ENCODE measurements around the gene DYNC1I2.

The DYNC1I2 gene

DNA sequence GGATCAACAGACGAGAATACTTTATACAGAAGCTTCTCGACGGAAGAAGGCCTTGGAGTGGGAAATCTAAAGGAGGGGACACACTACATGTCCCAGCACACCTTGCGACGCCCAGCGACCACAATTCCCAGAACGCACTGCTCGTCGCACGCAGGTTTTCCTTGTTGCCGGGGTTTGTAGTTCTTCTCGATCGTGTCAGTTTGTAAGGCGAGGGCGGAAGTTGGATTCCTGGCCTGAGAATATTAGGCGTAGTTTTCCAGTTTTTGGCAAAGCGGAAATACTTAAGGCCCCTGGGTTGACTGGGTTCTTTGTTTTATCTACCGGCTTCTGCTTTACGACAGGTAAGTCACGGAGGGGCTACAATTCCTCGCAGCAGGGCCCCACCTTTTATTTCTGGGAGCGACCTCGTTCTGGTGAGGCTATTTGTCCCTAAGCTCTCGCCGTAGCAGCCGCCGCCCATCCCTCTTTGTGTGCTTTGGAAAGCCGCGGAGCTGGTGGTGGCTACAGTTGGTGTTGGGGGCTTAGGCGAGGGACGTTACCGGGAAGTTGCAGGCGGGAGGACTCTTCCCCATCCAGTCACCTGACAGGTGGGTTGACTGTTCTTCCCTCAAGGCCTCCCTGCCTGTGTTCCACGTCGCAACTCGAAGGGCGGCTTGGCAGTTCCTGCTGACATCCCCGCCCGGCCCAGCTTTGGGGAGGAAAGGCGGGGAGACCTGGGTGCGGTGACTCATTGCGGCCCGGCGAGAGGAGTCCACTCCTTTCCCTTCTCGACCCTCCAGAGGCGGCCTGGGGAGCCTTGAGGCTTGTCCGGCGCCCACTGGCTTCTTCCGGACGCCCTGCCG is at the start of gene DYNC1I2:
DYNC1I2 (plus strand) TSS at position 183 of the 842 bp plus-strand sequence. CDS start 2,687 bp downstream, outside the sequence.
- DNase-seq (ENCODE audit: low spot score): peak; percentile 84

DNA sequence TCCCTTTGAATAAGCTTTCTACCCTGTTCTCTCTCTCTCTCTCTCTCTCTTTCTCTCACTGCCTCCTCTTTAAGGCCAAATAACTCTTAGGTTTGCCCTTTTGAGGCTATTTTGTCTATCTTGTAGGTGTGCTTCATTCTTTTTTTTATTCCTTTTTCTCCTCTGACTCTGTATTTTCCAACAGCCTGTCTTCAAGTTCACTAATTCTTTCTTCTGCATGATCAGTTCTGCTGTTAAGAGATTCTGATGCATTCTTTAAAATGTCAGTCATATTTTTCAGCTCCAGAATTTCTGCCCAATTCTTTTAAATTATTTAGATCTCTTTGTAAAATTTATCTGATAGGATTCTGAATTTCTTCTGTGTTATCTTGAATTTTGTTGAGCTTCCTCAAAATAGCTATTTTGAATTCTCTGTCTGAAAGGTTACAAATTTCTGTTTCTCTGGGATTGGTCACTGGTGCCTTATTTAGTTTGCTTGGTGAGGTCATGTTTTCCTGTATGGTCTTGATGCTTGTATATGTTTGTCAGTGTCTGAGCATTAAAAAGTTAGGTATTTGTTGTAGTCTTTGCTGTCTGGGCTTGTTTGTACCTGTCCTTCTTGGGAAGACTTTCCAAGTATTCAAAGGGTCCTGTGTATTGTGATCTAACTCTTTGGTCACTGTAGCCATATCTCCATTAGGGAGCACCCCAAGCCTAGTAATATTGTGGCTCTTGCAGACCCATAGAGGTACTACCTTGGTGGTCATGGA is 35.4 kb upstream of the DYNC1I2 start:
- no peak for DNase-seq (ENCODE audit: low spot score)

DNA sequence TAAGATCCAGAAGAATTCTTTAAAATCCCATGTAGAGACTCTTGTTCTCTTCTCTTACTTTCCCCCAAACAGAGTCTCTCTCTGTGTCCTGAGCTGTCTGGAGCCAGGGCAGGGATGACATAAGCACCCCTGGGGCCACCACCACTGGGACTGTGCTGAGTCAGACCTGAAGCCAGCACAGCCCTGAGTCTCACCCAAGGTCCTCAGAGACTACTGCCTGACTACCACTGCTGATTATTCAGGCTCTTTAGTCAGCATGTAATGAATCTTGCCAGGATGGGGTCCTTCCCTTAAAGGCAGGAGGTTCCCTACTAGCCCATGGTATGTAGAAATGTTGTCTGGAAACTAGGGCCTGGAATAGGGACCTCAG is 34.9 kb upstream of the DYNC1I2 start:
- DNase-seq (ENCODE audit: low spot score): no peak

DNA sequence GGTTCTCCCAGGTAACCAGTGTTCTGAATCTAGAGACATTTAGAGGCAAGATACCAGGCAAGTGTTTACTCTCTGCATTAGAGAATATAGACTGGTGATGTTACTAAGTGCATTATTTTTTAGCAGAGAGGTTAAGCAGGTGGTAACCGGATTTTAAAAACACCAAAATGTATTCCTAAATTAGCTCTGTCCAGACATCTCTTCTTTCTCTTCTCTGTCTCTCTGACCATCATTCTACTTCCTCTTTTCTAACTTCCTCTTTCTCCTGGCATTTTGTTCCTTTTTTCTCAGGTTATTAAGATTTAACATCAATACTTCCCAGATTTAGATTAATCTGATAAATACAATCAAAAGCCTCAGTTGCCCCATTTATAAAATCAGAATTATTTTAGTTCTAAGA is 31.7 kb upstream of the DYNC1I2 start:
- DNase-seq (ENCODE audit: low spot score): no peak

DNA sequence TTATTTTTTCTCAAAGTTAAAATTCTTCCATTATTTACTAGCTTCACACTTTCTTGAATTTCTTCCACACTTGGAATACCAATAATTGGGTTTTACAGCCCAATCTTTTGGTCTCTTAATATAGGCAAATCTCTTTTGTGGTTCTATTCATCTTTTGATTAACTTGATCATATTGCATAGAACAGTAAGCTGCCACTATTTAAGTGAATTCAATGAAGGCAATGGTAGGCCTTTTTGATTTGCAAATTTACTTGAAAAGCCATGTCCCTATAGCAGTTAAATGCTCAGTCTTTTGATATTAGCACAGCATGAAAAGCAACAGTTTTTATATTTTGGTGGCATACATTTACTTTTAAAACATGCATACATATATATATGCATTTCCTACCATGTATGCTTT is 20.2 kb upstream of the DYNC1I2 start:
- DNase-seq (ENCODE audit: low spot score): no peak

DNA sequence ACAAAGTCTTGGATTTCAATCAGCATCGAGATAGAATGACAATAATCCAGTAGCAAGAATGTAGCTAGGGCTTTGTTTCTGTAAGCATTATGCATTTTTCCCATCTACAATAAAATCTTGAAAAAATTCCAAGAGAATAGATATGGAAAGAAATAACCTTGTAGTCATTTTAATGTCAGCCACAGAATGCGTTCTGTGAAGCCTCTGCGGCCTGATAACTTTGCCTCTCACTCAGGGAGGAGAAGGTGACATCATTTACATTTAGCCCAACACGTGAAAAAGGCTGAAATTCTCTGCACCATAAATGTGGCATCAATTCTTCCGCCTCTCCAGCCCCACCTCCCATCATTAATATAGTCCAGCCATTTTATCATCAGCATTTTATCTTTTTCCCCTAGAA is 19.1 kb upstream of the DYNC1I2 start:
- no peak for DNase-seq (ENCODE audit: low spot score)

DNA sequence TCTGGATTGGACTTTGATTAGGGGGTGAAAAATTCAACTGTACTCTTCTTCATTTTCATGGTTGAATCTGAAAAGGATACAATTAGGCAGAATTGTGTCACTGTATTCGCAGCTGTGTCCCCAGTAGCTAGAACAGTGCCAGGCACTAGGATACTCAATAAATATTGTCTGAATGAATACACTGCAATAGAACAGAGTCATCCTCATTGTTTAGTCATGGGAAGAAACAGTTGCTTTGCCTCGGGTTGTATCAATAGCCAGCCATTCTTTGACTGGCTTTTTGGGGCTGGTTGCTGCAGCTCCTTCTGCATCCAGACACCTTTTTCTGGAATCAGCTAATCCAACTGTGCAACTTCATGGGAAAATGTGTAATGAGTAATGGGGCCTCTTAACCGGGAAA is 18.1 kb upstream of the DYNC1I2 start:
- DNase-seq (ENCODE audit: low spot score): no peak

DNA sequence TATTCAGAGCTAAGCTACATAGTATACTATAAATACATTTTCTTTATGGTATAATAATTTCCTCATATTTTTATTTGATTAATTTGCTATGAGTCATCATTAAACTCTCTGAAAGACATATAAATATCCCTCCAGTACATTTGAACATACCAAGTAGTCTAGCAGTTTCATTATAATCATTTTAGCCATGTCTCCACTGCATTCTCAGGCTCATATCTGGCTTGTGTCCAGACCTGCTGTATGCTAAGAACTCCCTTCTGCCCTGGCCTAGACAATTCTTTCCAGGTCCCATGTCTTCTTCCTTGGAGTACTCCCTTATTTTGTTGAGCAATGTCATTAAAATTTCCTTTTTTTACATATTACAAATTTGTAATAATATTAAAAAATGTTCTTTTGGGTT is 16.6 kb upstream of the DYNC1I2 start:
- DNase-seq (ENCODE audit: low spot score): no peak

DNA sequence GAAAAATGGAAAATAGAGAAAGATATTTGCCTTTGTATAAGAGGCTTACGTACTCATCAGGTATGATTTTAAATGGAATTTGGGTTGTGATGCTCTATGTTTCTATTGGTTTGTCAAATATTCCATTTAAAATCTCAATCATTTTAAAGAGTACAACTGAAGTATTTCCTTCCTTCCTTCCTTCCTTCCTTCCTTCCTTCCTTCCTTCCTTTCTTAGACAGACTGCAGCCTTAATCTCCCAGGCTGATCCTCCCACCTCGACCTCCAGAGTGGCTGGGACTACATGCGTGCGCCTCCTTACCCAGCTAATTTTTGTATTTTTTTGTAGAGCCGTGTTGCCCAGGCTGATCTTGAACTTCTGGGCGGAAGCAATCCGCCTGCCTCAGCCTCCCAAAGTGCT is 15.4 kb upstream of the DYNC1I2 start:
- no peak for DNase-seq (ENCODE audit: low spot score)

DNA sequence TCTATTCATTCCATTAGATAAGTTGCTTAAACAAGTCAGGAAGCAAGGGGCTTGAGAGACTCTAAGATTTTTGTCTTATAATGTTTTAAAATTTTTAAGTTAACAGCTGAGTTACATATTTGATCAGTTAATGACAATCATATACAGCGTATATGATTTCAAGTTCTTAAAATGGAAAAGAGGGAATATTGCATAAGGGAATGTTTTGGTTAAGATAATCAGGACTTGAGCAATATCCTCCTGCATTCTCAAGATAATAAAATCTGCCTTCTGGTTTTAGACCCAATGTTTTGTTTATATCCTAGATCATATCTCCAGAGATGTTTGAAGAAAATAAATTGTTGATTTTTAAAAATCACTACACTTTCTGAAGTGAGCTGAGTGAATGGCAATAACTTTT is 13.4 kb upstream of the DYNC1I2 start:
- no peak for DNase-seq (ENCODE audit: low spot score)

DNA sequence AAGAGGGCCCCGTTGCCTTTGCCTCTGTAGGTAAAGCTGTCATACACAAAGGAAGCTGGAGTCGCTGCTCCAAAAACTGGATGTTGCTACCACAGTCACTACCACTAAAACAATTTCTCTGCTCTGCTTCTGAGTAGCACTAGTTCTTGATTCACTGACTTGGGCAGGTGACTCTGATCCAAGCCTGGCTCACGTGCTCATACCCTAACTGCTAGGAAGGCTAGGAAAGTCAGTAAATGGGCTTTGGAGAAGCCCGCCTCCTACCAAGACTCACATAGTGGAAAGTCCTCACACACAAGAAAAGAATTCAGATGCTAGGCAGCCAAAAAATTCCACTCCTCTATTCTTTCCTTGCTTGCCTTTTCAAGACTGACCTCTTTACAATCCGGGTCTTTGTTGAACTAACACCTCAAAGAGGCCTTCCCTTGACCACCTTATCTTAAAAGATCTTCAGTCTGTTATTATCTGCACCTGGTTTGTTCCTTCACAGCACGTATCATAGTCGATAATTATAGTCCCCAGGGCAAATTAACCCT is 11.4 kb upstream of the DYNC1I2 start:
- no peak for DNase-seq (ENCODE audit: low spot score)

DNA sequence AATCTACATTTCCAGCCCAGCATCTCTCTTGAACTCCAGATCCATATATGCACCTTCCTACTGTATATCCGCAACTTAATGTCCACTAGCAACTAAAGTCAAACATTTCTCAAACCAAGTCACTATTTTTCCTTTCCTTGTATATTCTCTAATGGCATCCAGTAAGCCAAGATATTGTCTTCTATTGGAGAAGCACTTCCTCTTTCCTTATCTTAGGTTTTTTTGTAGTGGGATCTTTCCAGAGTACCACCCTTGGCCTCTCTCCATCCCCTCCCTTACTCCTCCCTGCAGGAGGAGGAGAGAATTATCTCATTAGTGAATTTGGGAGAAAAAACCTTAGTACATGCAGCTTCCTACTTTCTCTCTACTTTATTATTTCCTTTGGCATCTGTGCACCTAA is 8.7 kb upstream of the DYNC1I2 start:
- DNase-seq (ENCODE audit: low spot score): no peak

DNA sequence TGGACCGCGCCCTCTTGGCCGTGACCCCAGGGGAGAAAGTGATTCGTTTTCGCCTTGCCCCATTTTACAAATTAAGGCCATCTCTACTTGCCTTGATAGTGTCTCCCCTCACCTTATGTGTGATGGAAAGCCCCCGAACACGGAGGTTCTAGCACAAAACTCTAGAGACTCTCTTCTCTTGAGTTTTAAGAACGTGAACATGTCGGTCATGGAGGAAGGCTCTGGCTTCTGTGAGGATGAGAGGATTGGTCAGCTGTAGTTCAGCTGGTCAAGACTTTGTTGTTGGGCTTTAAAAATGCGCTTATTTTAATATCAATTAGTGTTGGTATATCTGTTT is 828 bp downstream of the DYNC1I2 start:
- no peak for DNase-seq (ENCODE audit: low spot score)

DNA sequence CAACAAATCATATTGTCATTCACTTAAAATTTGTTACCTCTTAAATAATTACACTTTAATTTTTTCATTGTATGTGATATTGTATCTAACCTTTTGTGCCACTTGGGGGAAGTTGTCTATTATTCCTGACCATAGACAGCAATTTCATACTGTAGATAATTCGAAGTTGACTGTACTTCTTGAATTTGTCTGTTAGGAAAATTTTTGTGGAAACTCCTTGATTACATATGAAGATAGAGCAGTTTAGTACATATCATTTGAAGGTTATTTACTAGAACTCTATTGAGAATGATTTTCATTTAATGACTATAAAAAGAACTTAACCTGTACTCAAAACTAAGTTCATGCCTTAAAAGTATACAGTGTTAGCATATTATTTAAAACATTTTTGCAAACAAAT is 5.1 kb downstream of the DYNC1I2 start:
- no peak for DNase-seq (ENCODE audit: low spot score)

DNA sequence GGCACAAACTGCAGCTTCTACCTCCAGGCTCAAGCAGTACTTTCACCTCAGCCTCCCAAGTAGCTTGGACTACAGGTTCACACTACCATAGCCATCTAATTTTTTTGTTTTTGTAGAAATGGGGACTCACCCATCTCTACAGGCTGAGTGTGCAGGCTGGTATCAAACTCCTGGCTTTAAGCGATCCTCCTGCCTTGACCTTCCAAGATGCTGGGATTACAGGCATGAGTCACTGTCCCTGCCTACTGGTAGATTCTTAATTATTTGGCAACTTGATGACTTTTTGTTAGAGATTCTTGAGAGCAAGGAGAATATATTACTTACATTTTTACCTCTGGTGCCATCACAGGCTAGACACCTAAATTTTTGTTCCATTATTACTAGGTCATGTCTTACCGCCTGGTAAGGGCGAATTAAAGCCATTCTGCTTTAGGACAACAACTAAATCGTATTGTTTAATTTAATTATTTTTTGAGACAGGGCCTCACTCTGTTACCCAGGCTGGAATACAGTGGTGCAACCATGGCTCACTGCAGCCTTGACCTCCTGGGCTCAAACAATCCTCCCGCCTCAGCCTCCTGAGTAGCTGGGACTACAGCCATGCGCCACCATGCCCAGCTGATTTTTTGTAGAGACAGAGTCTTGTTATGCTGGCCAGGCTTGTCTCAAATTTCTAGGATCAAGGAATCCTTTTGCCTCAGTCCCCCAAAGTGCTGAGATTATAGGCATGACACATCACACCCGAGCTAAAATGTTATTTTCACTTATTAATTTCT is 15.7 kb downstream of the DYNC1I2 start:
- DNase-seq (ENCODE audit: low spot score): no peak

DNA sequence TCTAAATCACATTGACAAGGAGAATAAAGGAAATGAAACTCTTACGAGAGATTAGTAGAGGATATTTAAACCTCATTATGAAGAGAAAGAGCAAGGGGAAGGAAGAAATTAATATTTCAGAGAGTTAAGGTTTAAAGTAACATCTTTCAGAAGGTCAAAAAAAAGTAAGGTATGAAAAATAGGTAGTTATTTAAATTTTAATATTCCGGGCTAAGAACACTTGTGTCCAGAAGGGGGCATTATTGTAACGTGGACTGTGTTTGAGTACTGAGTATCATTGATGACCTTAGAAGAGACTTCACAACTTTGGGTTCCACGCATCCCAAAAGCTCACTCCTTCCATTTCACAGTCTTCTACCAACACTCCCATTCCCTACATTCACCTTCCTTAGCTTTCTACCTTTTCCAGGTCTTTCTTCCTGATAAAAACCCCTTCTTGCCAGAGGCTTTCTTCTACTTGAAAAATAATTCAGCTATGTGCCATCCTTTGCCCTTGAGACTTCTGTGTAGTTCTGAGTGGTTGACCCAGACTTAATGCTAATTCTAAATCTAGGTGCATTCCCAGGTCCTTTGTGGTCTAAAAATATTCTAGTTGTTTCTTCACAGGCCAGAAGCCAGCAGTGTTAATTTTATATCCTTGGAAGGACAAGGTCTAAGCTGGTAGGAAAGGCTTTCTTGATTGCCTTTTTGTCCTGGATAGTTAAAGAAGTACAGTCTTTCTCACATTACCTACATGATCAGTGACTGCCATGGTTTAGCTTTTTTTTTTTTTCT is 16.5 kb downstream of the DYNC1I2 start:
- DNase-seq (ENCODE audit: low spot score): peak; percentile 65

DNA sequence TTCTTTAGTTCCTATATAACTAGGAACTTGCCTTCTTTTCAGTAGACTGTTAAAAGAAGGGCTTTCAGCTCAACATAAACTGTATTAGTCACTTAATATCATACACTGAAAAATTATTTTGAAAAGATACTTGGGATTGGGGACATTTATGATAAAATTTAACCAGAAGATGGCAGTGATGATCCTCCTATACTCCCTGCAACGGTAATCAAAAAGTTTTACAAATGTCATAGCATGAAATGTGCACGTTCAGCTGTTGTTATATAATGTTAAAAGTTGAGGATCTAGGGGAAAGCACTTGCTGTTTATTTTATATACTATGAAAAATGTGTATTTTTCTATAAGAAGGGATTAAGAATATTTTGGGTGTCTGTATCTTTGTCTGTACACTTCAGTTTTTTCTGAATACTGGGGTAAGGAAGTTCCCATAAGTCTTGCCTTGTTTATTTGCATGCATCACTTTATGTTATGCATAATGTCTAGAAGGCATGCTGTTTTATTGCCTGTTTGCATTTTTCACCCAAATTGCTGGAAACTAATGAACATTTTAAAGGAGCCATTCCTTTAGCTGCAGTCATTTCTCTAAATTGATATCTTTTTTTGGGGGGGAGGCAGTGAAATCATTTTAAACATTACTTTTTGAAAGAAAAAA is 19.0 kb downstream of the DYNC1I2 start:
- peak; percentile 41 for DNase-seq (ENCODE audit: low spot score)

DNA sequence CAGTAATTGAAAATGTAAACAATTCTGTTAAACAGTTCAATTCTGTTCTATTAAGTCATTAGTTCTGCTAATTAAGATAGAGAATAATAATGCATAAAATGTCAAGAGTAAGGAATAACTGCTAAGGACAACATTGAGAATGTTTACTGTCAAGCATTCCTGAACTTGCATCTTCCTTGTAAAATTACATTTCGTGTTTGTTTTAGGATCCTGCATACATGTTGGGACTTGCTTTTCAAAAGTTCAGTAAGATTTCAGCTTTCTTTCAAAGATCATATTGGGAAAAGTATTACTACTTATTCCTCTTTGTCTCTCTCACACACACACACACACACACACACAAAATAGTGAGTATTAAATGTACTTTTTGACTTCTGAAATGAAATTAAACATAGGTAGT is 20.5 kb downstream of the DYNC1I2 start:
- no peak for DNase-seq (ENCODE audit: low spot score)

DNA sequence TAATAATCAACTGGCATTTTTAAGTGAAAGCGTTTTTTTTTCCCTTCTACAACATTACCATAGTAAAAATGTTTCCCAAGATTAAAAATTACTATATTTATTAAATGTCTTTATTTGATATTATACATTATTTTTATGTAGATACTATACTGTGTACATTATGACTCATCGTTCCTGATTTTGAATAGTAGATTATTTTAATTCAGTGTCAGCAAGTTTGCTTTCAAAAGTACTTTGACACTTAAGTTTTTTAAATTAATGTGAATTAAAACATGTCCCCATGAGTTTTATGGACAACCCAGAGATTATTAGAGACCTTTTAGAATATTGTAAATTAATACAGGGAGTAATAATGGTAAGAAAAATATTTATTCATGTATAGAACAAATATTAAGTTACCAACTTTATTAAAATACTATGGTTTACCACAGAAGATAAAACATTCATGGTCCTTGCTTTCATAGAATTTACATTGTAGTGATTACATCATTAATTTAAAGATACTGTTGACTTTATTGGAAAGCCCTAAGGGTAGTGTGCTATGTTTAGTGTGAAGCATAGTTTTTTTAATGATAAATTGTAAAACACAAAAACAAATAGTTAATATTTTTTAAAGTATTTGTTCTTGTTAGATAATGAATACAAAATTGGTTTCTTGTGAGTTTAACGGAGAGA is 21.9 kb downstream of the DYNC1I2 start:
- DNase-seq (ENCODE audit: low spot score): no peak

DNA sequence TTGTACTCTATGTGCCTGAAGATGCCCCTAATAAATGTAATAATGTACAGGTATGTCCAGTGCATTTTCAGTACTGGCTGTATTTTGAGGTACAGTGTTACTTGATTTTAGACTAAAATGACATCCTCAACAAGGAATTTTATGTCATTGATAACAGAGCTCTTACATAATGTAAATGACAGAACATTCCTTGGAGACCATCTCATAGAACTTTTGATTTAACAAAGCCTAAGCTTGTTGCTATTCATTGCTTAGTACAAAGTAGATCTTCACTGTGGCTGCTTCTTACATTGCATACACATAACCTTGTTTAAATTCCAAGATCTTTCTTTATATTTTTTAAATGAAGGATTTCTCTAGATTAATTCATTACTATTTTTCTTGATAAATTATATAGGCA is 24.1 kb downstream of the DYNC1I2 start:
- no peak for DNase-seq (ENCODE audit: low spot score)

DNA sequence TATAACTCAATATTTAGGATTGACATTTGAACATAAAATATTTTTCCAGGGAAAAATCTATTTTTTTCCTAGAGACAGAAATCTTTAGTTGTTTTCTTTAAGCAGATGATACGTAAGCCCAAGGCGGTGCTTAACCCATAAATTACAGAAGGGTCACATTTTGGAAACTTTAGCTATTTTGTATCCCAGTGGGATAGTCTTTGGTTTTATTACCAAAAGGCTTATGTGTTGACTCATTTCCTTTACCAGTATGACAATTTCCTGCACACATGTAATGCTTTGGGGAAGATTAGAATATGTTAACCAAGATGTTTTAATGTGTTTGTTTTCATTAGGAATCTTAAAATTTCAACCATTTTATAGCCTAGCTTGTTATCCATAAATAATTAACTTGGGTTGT is 24.8 kb downstream of the DYNC1I2 start:
- DNase-seq (ENCODE audit: low spot score): no peak

Data from hematopoietic multipotent progenitor cell treated with erythropoietin and hydrocortisone succinate and interleukin-3 and kit ligand, for 15 days (in vitro differentiated cells).